H1 (cell line): ENCODE data around the gene KCNC2. TPM values are rescaled to one million over a fixed set of nuclear protein-coding genes. Genes with fewer than 3 reads are reported as not detected.

Experiments used
- CTCF ChIA-PET: fragments of 300-600 bp; sonication (Branson Sonifier 250); formaldehyde crosslinking; loops from one replicate; lab custom pipeline; 2021; ENCODE audit not compliant: partially characterized antibody; lab: Charles Lee
- POLR2A ChIA-PET: fragments of 300-600 bp; sonication (Branson Sonifier 250); formaldehyde crosslinking; loops from one replicate; lab custom pipeline; 2021; ENCODE audit warnings: inconsistent platforms; ENCODE audit not compliant: partially characterized antibody; lab: Charles Lee
- DNase-seq, 2 experiments: peaks; one replicate each; pipeline versions ENCODE4 v3.0.0 to v3.0.0-alpha.2; 2010 to 2022; ENCODE audit warnings: low spot score in 2 of 2, low read depth in 1 of 2, mixed read lengths in 1 of 2
- FAIRE-seq: peaks from 2 replicates; lab custom pipeline; 2011; peaks lifted over from hg19 to GRCh38; lab: Jason Lieb, UNC
- H2AFZ ChIP-seq: 2 replicates; pipeline ENCODE4 v1.8.1; 2012; ENCODE audit warnings: low read length, inconsistent platforms
- H2AK5ac ChIP-seq: 2 replicates; pipeline ENCODE4 v1.6.1; 2013; ENCODE audit warnings: low read depth, low read length
- H2BK120ac ChIP-seq: replicated peaks from 2 replicates; pipeline ENCODE3; 2013; ENCODE audit warnings: low read depth, low read length, inconsistent platforms
- H2BK12ac ChIP-seq: 2 replicates; pipeline ENCODE4 v1.6.1; 2013; ENCODE audit warnings: low read depth, low read length
- H2BK15ac ChIP-seq: 2 replicates; pipeline ENCODE4 v1.6.1; 2013; ENCODE audit warnings: low read length
- H2BK20ac ChIP-seq: 2 replicates; pipeline ENCODE4 v1.6.1; 2013; ENCODE audit warnings: low read length
- H2BK5ac ChIP-seq: 2 replicates; pipeline ENCODE4 v1.6.1; 2013; ENCODE audit warnings: low read depth, low read length
- H3K14ac ChIP-seq: 2 replicates; pipeline ENCODE4 v1.6.1; 2013; ENCODE audit warnings: inconsistent platforms; ENCODE audit not compliant: insufficient read length
- H3K18ac ChIP-seq: 2 replicates; pipeline ENCODE4 v1.6.1; 2013; ENCODE audit warnings: low read length; ENCODE audit errors: extremely low read depth
- H3K23ac ChIP-seq: 2 replicates; pipeline ENCODE4 v1.6.1; 2013; ENCODE audit warnings: inconsistent platforms; ENCODE audit not compliant: insufficient read length
- H3K23me2 ChIP-seq: 2 replicates; pipeline ENCODE4 v1.6.1; 2013; ENCODE audit warnings: low read depth, low read length
- H3K27ac ChIP-seq: 2 replicates; pipeline ENCODE4 v1.6.1; 2011; ENCODE audit warnings: low read depth, low read length, inconsistent platforms
- H3K27me3 ChIP-seq, 4 experiments: replicated peaks in 1 of 4; 1 replicate in 1 of 4; 2 replicates in 3 of 4; pipeline versions ENCODE4 v1.6.1 to v1.8.1; 2011 to 2013; ENCODE audit warnings: low read length in 3 of 4, mild to moderate bottlenecking in 3 of 4, inconsistent platforms in 2 of 4, mixed read lengths in 2 of 4, moderate library complexity in 1 of 4; ENCODE audit not compliant: control insufficient read depth in 3 of 4, insufficient read depth in 3 of 4; ENCODE audit errors: extremely low read depth in 1 of 4
- H3K36me3 ChIP-seq, 4 experiments: 2 replicates each; pipeline versions ENCODE4 v1.6.1 to v1.8.1; 2011 to 2013; ENCODE audit warnings: mild to moderate bottlenecking in 4 of 4, low read length in 3 of 4, moderate library complexity in 2 of 4, control low read depth in 1 of 4, inconsistent platforms in 1 of 4; ENCODE audit not compliant: insufficient read depth in 4 of 4, control insufficient read depth in 2 of 4
- H3K4ac ChIP-seq: replicated peaks from 2 replicates; pipeline ENCODE3; 2013; ENCODE audit warnings: low read length, low read depth, mixed read lengths, inconsistent platforms; ENCODE audit not compliant: insufficient read length
- H3K4me1 ChIP-seq, 4 experiments: replicated peaks in 1 of 4; 1 replicate in 1 of 4; 2 replicates in 3 of 4; pipeline versions ENCODE4 v1.6.1 to v1.8.1; 2011 to 2013; ENCODE audit warnings: low read length in 3 of 4, inconsistent platforms in 2 of 4, mixed read lengths in 1 of 4; ENCODE audit not compliant: insufficient read depth in 4 of 4, control insufficient read depth in 3 of 4
- H3K4me2 ChIP-seq, 2 experiments: 2 replicates each; pipeline versions ENCODE4 v1.6.1 to v1.8.1; 2011 to 2013; ENCODE audit warnings: low read depth in 2 of 2, low read length in 2 of 2, control low read depth in 1 of 2, inconsistent platforms in 1 of 2, mild to moderate bottlenecking in 1 of 2; ENCODE audit not compliant: insufficient read depth in 1 of 2
- H3K4me3 ChIP-seq, 4 experiments: fragments of 200-600, 300-600 bp in 1 of 4; sonication (generic), shearing (Covaris generic), sonication (Bioruptor Twin) in 1 of 4; 2 replicates each; pipeline versions ENCODE4 v1.5.1 to v1.8.1; 2011 to 2016; ENCODE audit warnings: low read length in 4 of 4, low read depth in 3 of 4, control low read depth in 2 of 4, inconsistent platforms in 2 of 4, mild to moderate bottlenecking in 2 of 4, mixed read lengths in 1 of 4, moderate library complexity in 1 of 4; ENCODE audit not compliant: insufficient read depth in 2 of 4; ENCODE audit errors: extremely low read depth in 1 of 4
- H3K56ac ChIP-seq: replicated peaks from 2 replicates; pipeline ENCODE3; 2013; ENCODE audit warnings: low read depth, mild to moderate bottlenecking, mixed read lengths, low read length, inconsistent platforms; ENCODE audit not compliant: insufficient read length
- H3K79me1 ChIP-seq: 2 replicates; pipeline ENCODE4 v1.6.1; 2013; ENCODE audit warnings: low read depth, low read length, control low read depth
- H3K79me2 ChIP-seq, 2 experiments: 2 replicates each; pipeline versions ENCODE4 v1.6.1 to v1.8.1; 2012 to 2013; ENCODE audit warnings: low read length in 2 of 2, mild to moderate bottlenecking in 2 of 2, inconsistent platforms in 1 of 2; ENCODE audit not compliant: insufficient read depth in 2 of 2, control insufficient read depth in 1 of 2
- H3K9ac ChIP-seq, 4 experiments: replicated peaks in 1 of 4; 1 replicate in 1 of 4; 2 replicates in 3 of 4; pipeline versions ENCODE4 v1.6.1 to v1.8.1; 2011 to 2013; ENCODE audit warnings: low read depth in 3 of 4, low read length in 3 of 4, control low read depth in 2 of 4, mild to moderate bottlenecking in 2 of 4, moderate library complexity in 2 of 4, inconsistent platforms in 1 of 4; ENCODE audit errors: extremely low read depth in 1 of 4
- H3K9me3 ChIP-seq, 2 experiments: 2 replicates each; pipeline versions ENCODE4 v1.6.1 to v1.8.1; 2012 to 2013; ENCODE audit warnings: mild to moderate bottlenecking in 2 of 2, moderate library complexity in 2 of 2, control low read depth in 1 of 2, inconsistent platforms in 1 of 2, low read depth in 1 of 2, low read length in 1 of 2, mixed read lengths in 1 of 2; ENCODE audit not compliant: insufficient read depth in 2 of 2
- H4K20me1 ChIP-seq, 2 experiments: replicated peaks in 1 of 2; 2 replicates each; pipeline versions ENCODE3 to v1.8.1; 2011 to 2013; ENCODE audit warnings: inconsistent platforms in 2 of 2, low read length in 2 of 2, mild to moderate bottlenecking in 1 of 2; ENCODE audit not compliant: insufficient read depth in 2 of 2, control insufficient read depth in 1 of 2
- H4K5ac ChIP-seq: 2 replicates; pipeline ENCODE4 v1.6.1; 2013; ENCODE audit warnings: low read length, low read depth, mixed read lengths, inconsistent platforms; ENCODE audit not compliant: insufficient read length
- H4K8ac ChIP-seq: 2 replicates; pipeline ENCODE4 v1.8.0; 2013; ENCODE audit warnings: mild to moderate bottlenecking, moderate library complexity, low read length, inconsistent platforms; ENCODE audit not compliant: insufficient read depth; ENCODE audit errors: extremely low read depth
- H4K91ac ChIP-seq: replicated peaks from 2 replicates; pipeline ENCODE3; 2013; ENCODE audit warnings: low read length, mixed read lengths, inconsistent platforms; ENCODE audit not compliant: insufficient read length
- CBX5 ChIP-seq: fragments of 300-800, 300-1000 bp; sonication (generic); IDR thresholded peaks from 2 replicates; pipeline ENCODE4 v1.7.1; 2016; ENCODE audit warnings: antibody characterized with exemption, low read length, low read depth
- CTBP2 ChIP-seq: IDR thresholded peaks from 2 replicates; pipeline ENCODE4 v1.7.0; 2011; ENCODE audit warnings: borderline replicate concordance, mild to moderate bottlenecking, moderate library complexity, mixed read lengths, low read length; ENCODE audit not compliant: insufficient read depth, insufficient read length
- EGR1 ChIP-seq: IDR thresholded peaks from 2 replicates; pipeline ENCODE4 v1.6.1; 2011; ENCODE audit warnings: low read depth, low read length, borderline replicate concordance
- KDM5A ChIP-seq: fragments of 200-600 bp; IDR thresholded peaks from 2 replicates; pipeline ENCODE4 v1.7.1; 2012; ENCODE audit warnings: mild to moderate bottlenecking, low read length, inconsistent platforms, mixed read lengths
- MAFK ChIP-seq: IDR thresholded peaks from 2 replicates; pipeline ENCODE4 v1.6.1; 2012; ENCODE audit warnings: low read depth, mild to moderate bottlenecking, improper control_type of control experiment, low read length
- RAD21 ChIP-seq, 2 experiments: IDR thresholded peaks in 1 of 2; conservative IDR thresholded peaks in 1 of 2; 2 replicates each; pipeline ENCODE4 v1.6.1; 2011; ENCODE audit warnings: low read depth in 2 of 2, low read length in 2 of 2, improper control_type of control experiment in 1 of 2, inconsistent platforms in 1 of 2, mild to moderate bottlenecking in 1 of 2, moderate library complexity in 1 of 2
- RBBP5 ChIP-seq: IDR thresholded peaks from 2 replicates; pipeline ENCODE4 v1.7.1; 2012; ENCODE audit warnings: low read depth, mild to moderate bottlenecking, inconsistent platforms, low read length, moderate library complexity, borderline replicate concordance
- SAP30 ChIP-seq: fragments of 300-600 bp; sonication (generic); IDR thresholded peaks from 2 replicates; pipeline ENCODE4 v1.7.1; 2012; ENCODE audit warnings: low read length, moderate library complexity, mild to moderate bottlenecking, inconsistent platforms; ENCODE audit not compliant: insufficient read depth, insufficient replicate concordance
- SP1 ChIP-seq: IDR thresholded peaks from 2 replicates; pipeline ENCODE4 v1.6.1; 2011; ENCODE audit warnings: low read depth, low read length
- SRF ChIP-seq: IDR thresholded peaks from 2 replicates; pipeline ENCODE4 v1.6.1; 2011; ENCODE audit warnings: mild to moderate bottlenecking, low read depth, low read length, moderate library complexity
- ZNF274 ChIP-seq: IDR thresholded peaks from 2 replicates; pipeline ENCODE4 v1.7.0; 2012; ENCODE audit warnings: low read length, borderline replicate concordance; ENCODE audit errors: extremely low read depth
- polyA plus RNA-seq, 7 experiments: library from polyadenylated mRNA; depleted of rRNA in 3 of 7; stranded (reverse) in 5 of 7; unstranded in 2 of 7; fragments of >200 nt in 5 of 7; fragments of 200-250 nt in 2 of 7; gene quantifications; 1 replicate in 5 of 7; 2 replicates in 1 of 7; 4 replicates in 1 of 7; pipeline versions ENCODE4 v1.2.1 to v1.2.3, GENCODE V29; 2011 to 2013; ENCODE audit warnings: missing spikeins in 2 of 7, mixed read lengths in 2 of 7
- total RNA-seq: library from RNA; stranded (reverse); fragmentation: NEBNext Ultra II Directional; extraction: Animal tissue kit (Norgen Biotek cat#: 25700); gene quantifications from 2 replicates; pipeline ENCODE4 v1.2.1, GENCODE V29; 2021

The KCNC2 gene
- total and polyA plus RNA-seq, 2 of the 8 experiments (the other 6 are each of a cell fraction or from before 2014, with no cell fraction given), result 0.03 TPM; not detected in 1

GRCh38 chr12:75177997-75178396 is 31.6 kb downstream of the KCNC2 start:
- Histone ChIP-seq H3K27me3 (no peaks in the 10 kb centered on the region), H3K18ac (no peak overlapping the region)
- no peak for DNase-seq

More at GRCh38 chr12:75177997-75178396, 31.6 kb downstream of the KCNC2 start:
- Histone ChIP-seq H2BK12ac (no peak overlapping the region), H3K4me3 (no peak overlapping the region), H4K91ac (no peak overlapping the region), H3K79me1 (no peaks in the 10 kb centered on the region), H2BK5ac (no peak overlapping the region), H3K4ac (no peak overlapping the region), H3K9ac (no peak overlapping the region), H3K79me2 (no peaks in the 10 kb centered on the region), H2AFZ (no peak overlapping the region), H2BK120ac (no peak overlapping the region), H2BK15ac (no peak overlapping the region), H3K9me3 (no peaks in the 10 kb centered on the region), H3K4me1 (no peaks in the 10 kb centered on the region), H3K23me2 (no peaks in the 10 kb centered on the region), H3K36me3 (no peaks in the 10 kb centered on the region), H2AK5ac (no peak overlapping the region), H4K5ac (no peak overlapping the region), H4K8ac (no peak overlapping the region), H3K56ac (no peak overlapping the region), H3K4me2 (no peak overlapping the region), H3K27ac (no peak overlapping the region), H4K20me1 (no peaks in the 10 kb centered on the region), H3K14ac (no peak overlapping the region), H2BK20ac (no peak overlapping the region), H3K23ac (no peak overlapping the region)
- ChIA-PET CTCF (no interaction called here), POLR2A (no interaction called here)
- TF ChIP-seq CTBP2 (no peak), ZNF274 (no peak), RAD21 (IDR thresholded peaks at IDR 0.05 in 1 of 2, conservative IDR thresholded peaks at IDR 0.05 in 1 of 2; ENCODE audit: low read depth in 2 of 2, low read length in 2 of 2) (no peak), CBX5 (no peak), SP1 (no peak), RBBP5 (no peak), KDM5A (no peak), SRF (no peak), SAP30 (no peak), MAFK (no peak), EGR1 (no peak)
- FAIRE-seq, result no peak
